Breast epithelium (tissue), 3 donors: ENCODE data around the gene PLCG2.

Experiments used
- POLR2A ChIP-seq: fragments of 450-650 bp; IDR thresholded peaks from one replicate; pipeline ENCODE4 v1.6.1; 2016; ENCODE audit warnings: antibody characterized with exemption, mild to moderate bottlenecking, moderate library complexity
- POLR2AphosphoS5 ChIP-seq, 3 donors: sonication (generic); formaldehyde crosslinking; IDR thresholded peaks; one replicate each; pipeline ENCODE4 v1.6.1; 2017; ENCODE audit warnings: antibody characterized with exemption in 3 of 3
- TF ChIP-seq, protein P1 (sequence below), 3 donors: fragments of 450-650 bp; IDR thresholded peaks; one replicate each; pipeline ENCODE4 v1.5.1; 2016 to 2017; ENCODE audit warnings: antibody characterized with exemption in 3 of 3, mild to moderate bottlenecking in 3 of 3, moderate library complexity in 3 of 3

DNA sequence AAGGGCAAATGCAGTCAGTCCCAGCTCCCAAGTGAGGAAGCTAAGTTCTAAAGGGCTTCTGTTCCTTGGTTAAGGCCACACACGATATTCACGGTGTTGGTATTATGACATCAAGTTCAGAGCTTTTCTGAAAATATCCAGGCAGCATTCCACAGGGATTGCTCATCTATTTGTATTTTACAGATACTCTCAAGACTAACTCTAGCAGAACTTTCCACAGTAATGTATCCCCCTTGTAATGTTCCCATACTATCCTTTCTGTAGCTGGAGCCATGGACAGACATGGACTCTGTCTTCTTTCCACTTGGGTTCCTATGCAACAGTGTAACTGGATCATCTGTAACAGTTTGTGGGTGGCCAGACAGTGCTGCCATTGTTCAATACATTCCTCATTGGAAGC lies 218.6 kb downstream of the PLCG2 start:
- TF ChIP-seq, protein P1, sequence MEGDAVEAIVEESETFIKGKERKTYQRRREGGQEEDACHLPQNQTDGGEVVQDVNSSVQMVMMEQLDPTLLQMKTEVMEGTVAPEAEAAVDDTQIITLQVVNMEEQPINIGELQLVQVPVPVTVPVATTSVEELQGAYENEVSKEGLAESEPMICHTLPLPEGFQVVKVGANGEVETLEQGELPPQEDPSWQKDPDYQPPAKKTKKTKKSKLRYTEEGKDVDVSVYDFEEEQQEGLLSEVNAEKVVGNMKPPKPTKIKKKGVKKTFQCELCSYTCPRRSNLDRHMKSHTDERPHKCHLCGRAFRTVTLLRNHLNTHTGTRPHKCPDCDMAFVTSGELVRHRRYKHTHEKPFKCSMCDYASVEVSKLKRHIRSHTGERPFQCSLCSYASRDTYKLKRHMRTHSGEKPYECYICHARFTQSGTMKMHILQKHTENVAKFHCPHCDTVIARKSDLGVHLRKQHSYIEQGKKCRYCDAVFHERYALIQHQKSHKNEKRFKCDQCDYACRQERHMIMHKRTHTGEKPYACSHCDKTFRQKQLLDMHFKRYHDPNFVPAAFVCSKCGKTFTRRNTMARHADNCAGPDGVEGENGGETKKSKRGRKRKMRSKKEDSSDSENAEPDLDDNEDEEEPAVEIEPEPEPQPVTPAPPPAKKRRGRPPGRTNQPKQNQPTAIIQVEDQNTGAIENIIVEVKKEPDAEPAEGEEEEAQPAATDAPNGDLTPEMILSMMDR (IDR thresholded peaks at IDR 0.05), result no peak
- TF ChIP-seq POLR2A (no peak), POLR2AphosphoS5 (IDR thresholded peaks at IDR 0.05) (no peak)
